ACC112 (cell line): ENCODE measurements around the gene PHC1.
A peak's percentile ranks its signal among the peaks of the same experiment; 100 is the strongest.

Experiments used
- H2AFZ ChIP-seq: fragments of 200-600 bp; sonication (generic); one replicate; pipeline ENCODE4 v1.6.0; 2017; ENCODE audit warnings: antibody characterized with exemption, low read length; ENCODE audit not compliant: unreplicated experiment
- H3K27ac ChIP-seq: fragments of 200-600 bp; sonication (generic); 2 replicates; pipeline ENCODE4 v1.5.1; 2014; ENCODE audit warnings: low read depth, mild to moderate bottlenecking, antibody characterized with exemption, low read length, moderate library complexity
- H3K27me3 ChIP-seq: fragments of 200-600 bp; sonication (generic); 2 replicates; pipeline ENCODE4 v1.6.1; 2014; ENCODE audit warnings: mild to moderate bottlenecking, antibody characterized with exemption, low read length, moderate library complexity, mixed read lengths; ENCODE audit not compliant: insufficient read depth
- H3K36me3 ChIP-seq: fragments of 200-600 bp; sonication (generic); 2 replicates; pipeline ENCODE4 v1.6.1; 2016; ENCODE audit warnings: mild to moderate bottlenecking, antibody characterized with exemption, low read length, moderate library complexity, mixed read lengths; ENCODE audit not compliant: insufficient read depth
- H3K4me1 ChIP-seq: fragments of 200-600 bp; sonication (generic); one replicate; pipeline ENCODE4 v1.6.1; 2016; ENCODE audit warnings: low read length, mixed read lengths; ENCODE audit not compliant: insufficient read depth, unreplicated experiment, control insufficient read depth
- H3K4me3 ChIP-seq: fragments of 200-600 bp; sonication (generic); 2 replicates; pipeline ENCODE4 v1.5.1; 2014; ENCODE audit warnings: mild to moderate bottlenecking, low read depth, low read length
- H3K79me2 ChIP-seq: fragments of 200-600 bp; sonication (generic); one replicate; pipeline ENCODE4 v1.6.0; 2016; ENCODE audit warnings: low read length; ENCODE audit not compliant: control insufficient read depth, unreplicated experiment, insufficient read depth

PHC1 gene

GRCh38 chr12:8949342-8950220 is 35.3 kb downstream of the PHC1 start, which contains the start of gene M6PR:
TSS of gene M6PR (minus strand) at chr12:8949645. CDS start at chr12:8946404, 3,241 bp downstream.
- H3K27me3 ChIP-seq: no peaks in the 10 kb centered on the region
- H3K27ac ChIP-seq: peak within 1 kb of the TSS; percentile 92
- peaks cover 14% of the 10 kb centered on the region for H3K36me3 ChIP-seq
- peaks cover 17% of the 10 kb centered on the region for H3K4me1 ChIP-seq
- H3K79me2 ChIP-seq: peaks cover 43% of the 10 kb centered on the region
- H2AFZ ChIP-seq: peak within 1 kb of the TSS; percentile 100
- H3K4me3 ChIP-seq: peak within 1 kb of the TSS; percentile 91

- Histone ChIP-seq H3K79me2 (peaks cover 41% of the 10 kb centered on the region), H3K4me1 (peaks cover 17% of the 10 kb centered on the region), H3K27ac (peak overlapping the region; percentile 92), H3K36me3 (peaks cover 13% of the 10 kb centered on the region), H3K27me3 (no peaks in the 10 kb centered on the region), H2AFZ (peak overlapping the region; percentile 100), H3K4me3 (peak overlapping the region; percentile 91)
These were observed 35.9 kb downstream of the PHC1 start for GRCh38 chr12:8950221-8950527.

GRCh38 chr12:8950702-8951478 is 36.6 kb downstream of the PHC1 start:
- Histone ChIP-seq H3K27ac (no peak overlapping the region), H3K4me3 (peak overlapping the region; percentile 91), H3K36me3 (peaks cover 6% of the 10 kb centered on the region), H3K79me2 (peaks cover 34% of the 10 kb centered on the region), H3K27me3 (no peaks in the 10 kb centered on the region), H2AFZ (peak overlapping the region; percentile 100), H3K4me1 (peaks cover 17% of the 10 kb centered on the region)

GRCh38 chr12:8951744-8952143 is 37.4 kb downstream of the PHC1 start:
- Histone ChIP-seq H3K36me3 (0 out of 2 replicates have a peak, but pooled peaks cover 3% of the 10 kb centered on the region), H3K79me2 (peaks cover 26% of the 10 kb centered on the region), H3K4me3 (no peak overlapping the region), H2AFZ (no peak overlapping the region), H3K27me3 (no peaks in the 10 kb centered on the region), H3K4me1 (peaks cover 15% of the 10 kb centered on the region), H3K27ac (no peak overlapping the region)

- Histone ChIP-seq H3K79me2 (peaks cover 5% of the 10 kb centered on the region), H3K4me3 (no peak overlapping the region), H3K27me3 (no peaks in the 10 kb centered on the region), H3K27ac (no peak overlapping the region), H3K36me3 (0 out of 2 replicates have a peak, but pooled peaks cover 3% of the 10 kb centered on the region), H2AFZ (no peak overlapping the region), H3K4me1 (no peaks in the 10 kb centered on the region)
These were observed 39.6 kb downstream of the PHC1 start for GRCh38 chr12:8953773-8954402.

- 0 out of 2 replicates have a peak, but pooled peaks cover 3% of the 10 kb centered on the region for H3K36me3 ChIP-seq
- no peak overlapping the region for H3K27ac ChIP-seq
- H3K27me3 ChIP-seq: no peaks in the 10 kb centered on the region
These were observed 41.8 kb downstream of the PHC1 start for GRCh38 chr12:8956073-8956472.

GRCh38 chr12:8956772-8957171 is 42.5 kb downstream of the PHC1 start:
- Histone ChIP-seq H3K4me3 (no peak overlapping the region), H3K27me3 (no peaks in the 10 kb centered on the region), H3K27ac (no peak overlapping the region), H3K4me1 (no peaks in the 10 kb centered on the region), H3K79me2 (no peaks in the 10 kb centered on the region), H3K36me3 (0 out of 2 replicates have a peak, but pooled peaks cover 3% of the 10 kb centered on the region), H2AFZ (no peak overlapping the region)

More at GRCh38 chr12:8956073-8956472, 41.8 kb downstream of the PHC1 start:
- Histone ChIP-seq H3K79me2 (no peaks in the 10 kb centered on the region), H2AFZ (no peak overlapping the region), H3K4me3 (no peak overlapping the region), H3K4me1 (no peaks in the 10 kb centered on the region)

GRCh38 chr12:8957561-8957960 is 43.3 kb downstream of the PHC1 start:
- no peak overlapping the region for H3K27ac ChIP-seq
- H2AFZ ChIP-seq: no peak overlapping the region
- H3K36me3 ChIP-seq: 0 out of 2 replicates have a peak, but pooled peaks cover 3% of the 10 kb centered on the region
- H3K79me2 ChIP-seq: no peaks in the 10 kb centered on the region
- no peaks in the 10 kb centered on the region for H3K27me3 ChIP-seq
- H3K4me1 ChIP-seq: no peaks in the 10 kb centered on the region
- no peak overlapping the region for H3K4me3 ChIP-seq

GRCh38 chr12:8958066-8958465 is 43.8 kb downstream of the PHC1 start:
- Histone ChIP-seq H3K4me3 (no peak overlapping the region), H3K4me1 (no peaks in the 10 kb centered on the region), H3K27ac (no peak overlapping the region), H3K27me3 (no peaks in the 10 kb centered on the region), H3K79me2 (no peaks in the 10 kb centered on the region), H3K36me3 (0 out of 2 replicates have a peak, but pooled peaks cover 3% of the 10 kb centered on the region), H2AFZ (no peak overlapping the region)

- Histone ChIP-seq H3K27me3 (no peaks in the 10 kb centered on the region), H3K36me3 (no peaks in the 10 kb centered on the region), H3K4me3 (no peak overlapping the region), H3K79me2 (no peaks in the 10 kb centered on the region), H3K4me1 (no peaks in the 10 kb centered on the region), H3K27ac (no peak overlapping the region), H2AFZ (no peak overlapping the region)
These were observed 45.9 kb downstream of the PHC1 start for GRCh38 chr12:8960176-8960575.
